NCI-H460 (cell line): Measurements from ENCODE around the gene EPHA2. TPM values are rescaled to one million over a fixed set of nuclear protein-coding genes. Genes with fewer than 3 reads are reported as not detected.

Source experiments
- DNase-seq: peaks from one replicate; pipeline ENCODE4 v3.0.0-alpha.2; 2016; ENCODE audit warnings: low read depth; ENCODE audit errors: extremely low read depth
- total RNA-seq: library from RNA; depleted of rRNA; stranded (reverse); fragments of >200 nt; shearing (Covaris generic); gene quantifications from 2 replicates; pipeline ENCODE4 v1.2.3, GENCODE V29; 2014

Gene EPHA2
- total RNA-seq, 1 experiment from 2014 or later = 52.3 TPM

GRCh38 chr1:16124377-16125087, 31.3 kb downstream of the EPHA2 start:
- no peak for DNase-seq

DNA sequence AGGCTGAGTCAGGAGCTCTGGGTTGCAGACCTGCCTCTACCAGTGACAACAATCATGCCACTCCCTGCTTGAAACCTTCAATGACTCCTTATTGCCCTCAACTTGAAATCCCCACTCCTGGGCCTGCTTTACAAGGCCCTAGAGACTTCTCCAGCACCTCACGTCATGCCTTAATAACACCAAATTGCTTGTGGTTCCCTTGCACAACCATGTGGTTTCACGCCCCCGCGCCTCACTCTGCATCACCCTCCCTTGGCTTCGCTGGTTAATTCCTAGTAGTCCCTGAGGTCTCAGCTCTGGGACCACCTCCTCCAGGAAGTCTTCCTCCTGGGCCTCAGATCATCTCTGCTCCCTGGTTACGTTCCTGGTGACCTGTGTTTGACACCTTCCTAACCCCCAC, 33.0 kb downstream of the EPHA2 start:
- no peak for DNase-seq

- no peak for DNase-seq
Measured at GRCh38 chr1:16122350-16122881, 33.5 kb downstream of the EPHA2 start.

- DNase-seq = no peak
Measured at GRCh38 chr1:16120940-16121410, 34.9 kb downstream of the EPHA2 start.

DNA sequence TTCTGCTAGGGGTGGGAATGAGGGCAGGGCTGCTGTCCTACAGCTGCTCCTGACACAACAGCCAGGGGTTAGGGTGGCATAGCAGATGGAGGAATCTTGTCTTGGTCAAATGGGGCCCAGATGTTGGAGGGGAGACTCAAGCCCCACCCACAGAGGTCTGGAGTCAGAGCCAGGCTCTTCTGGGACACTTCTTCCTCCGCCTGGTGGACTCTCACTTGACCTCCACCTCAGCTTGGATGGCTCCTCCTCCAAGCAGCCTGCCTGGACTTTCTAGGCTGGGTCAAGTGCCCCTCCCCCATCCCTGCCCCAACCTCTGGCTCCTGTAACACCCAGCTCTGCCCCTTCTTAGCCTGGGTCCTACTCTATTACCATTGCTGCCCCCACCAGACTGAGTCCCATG, 35.5 kb downstream of the EPHA2 start:
- DNase-seq = no peak

DNA sequence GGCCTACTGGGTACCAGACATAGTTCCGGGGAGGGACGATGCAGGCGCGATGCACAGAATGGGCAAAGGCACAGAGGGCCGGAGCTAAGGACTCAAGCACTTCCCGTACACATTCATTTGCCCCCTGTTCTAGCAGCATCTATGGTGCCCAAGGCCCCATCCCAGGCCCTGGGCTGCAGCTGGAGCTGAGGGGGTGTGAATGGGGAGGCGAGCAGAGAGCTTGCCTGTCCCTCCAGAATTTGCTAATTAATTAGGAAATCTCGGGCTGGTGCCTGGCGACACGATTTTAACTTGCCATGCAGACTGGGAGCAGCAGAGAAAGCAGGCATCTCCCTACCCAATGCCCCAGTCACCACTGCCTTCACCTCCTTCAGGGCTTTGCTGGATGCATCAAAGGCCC, 35.9 kb downstream of the EPHA2 start:
- no peak for DNase-seq

- DNase-seq = no peak
Measured at GRCh38 chr1:16119504-16119903, 36.4 kb downstream of the EPHA2 start.

GRCh38 chr1:16118706-16119105, 37.2 kb downstream of the EPHA2 start:
- no peak for DNase-seq

- no peak for DNase-seq
Measured at GRCh38 chr1:16117936-16118335, 37.9 kb downstream of the EPHA2 start.

GRCh38 chr1:16117369-16117768, 38.5 kb downstream of the EPHA2 start:
- no peak for DNase-seq

GRCh38 chr1:16116625-16117024, 39.2 kb downstream of the EPHA2 start:
- DNase-seq = no peak

GRCh38 chr1:16116002-16116401, 39.9 kb downstream of the EPHA2 start:
- no peak for DNase-seq

GRCh38 chr1:16115468-16115983, 40.3 kb downstream of the EPHA2 start:
- no peak for DNase-seq

GRCh38 chr1:16114527-16115467, 41.1 kb downstream of the EPHA2 start:
- no peak for DNase-seq

DNA sequence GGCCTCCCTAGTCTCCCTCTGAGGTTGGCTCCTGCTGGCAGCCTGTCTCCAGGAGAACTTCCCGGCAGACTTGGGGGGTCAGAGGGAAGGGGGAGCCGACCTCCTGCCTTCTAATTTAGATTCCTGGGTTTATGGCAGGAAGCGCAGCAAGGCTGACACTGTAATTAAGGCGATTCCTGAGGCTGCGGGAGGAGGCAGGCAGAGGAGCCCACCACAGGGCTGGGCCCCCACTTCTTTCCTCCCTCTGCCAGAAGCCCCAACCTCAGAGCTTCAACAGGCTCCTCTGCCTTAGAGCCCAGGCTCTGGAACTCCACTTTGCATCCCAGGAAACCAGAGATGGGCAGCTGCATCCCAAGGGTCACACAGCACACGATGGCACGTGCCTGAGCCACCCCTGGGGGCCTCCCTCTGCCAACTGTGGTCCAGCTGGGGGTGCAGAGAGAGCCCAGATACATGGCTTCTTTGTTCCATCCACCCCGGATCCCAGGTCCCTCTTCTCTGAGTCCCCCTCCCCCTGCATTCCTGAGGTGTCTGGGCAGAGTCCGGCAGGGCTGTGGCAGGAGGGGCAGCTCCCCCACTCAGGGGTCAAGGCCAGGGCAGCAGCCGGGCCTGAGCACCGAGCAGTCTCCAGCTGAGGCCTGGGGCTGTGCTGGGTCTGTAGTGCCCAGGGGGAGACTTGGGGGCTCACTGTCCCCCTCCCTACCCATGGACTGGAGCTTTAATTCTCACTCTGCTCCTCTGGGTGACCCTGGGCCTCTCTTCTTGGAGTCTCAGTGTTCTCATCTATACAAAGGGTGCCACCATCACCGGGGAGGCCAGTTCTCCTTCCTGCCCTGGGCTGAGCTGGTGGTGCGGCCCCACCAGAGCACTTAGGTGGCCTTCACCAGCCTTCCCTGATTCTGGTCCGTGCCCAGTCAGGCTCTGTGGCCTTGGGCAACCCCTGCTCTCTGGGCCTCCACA, 43.0 kb downstream of the EPHA2 start:
- no peak for DNase-seq

GRCh38 chr1:16111771-16112595, 43.9 kb downstream of the EPHA2 start:
- no peak for DNase-seq

GRCh38 chr1:16110884-16111283, 45.0 kb downstream of the EPHA2 start:
- DNase-seq = no peak

DNA sequence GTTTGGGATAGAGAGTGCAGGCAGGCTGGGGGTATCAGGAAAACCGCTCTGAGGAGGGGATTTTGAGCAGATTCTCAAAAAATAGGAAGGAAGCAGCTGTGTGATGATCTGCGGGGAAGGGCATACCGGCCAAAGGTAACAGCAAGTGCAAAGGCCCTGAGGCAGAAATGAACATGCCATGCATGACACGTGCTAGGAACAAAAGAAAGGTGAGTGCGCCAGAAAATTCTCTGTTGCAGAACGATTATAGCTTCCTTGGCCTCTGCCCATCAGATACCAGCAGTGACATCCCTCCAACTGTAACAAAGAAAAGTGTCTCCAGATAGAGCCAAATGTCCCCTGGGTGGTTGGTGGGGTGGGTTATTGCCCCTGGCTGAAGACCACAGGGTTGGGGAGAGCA, 45.4 kb downstream of the EPHA2 start:
- no peak for DNase-seq

GRCh38 chr1:16109571-16109970, 46.3 kb downstream of the EPHA2 start:
- DNase-seq = no peak
